HG03060 (cell line): ENCODE data around the gene PRR22.

ENCODE experiments used
- ATAC-seq: cut with Tn5 transposase; IDR thresholded peaks from one replicate; pipeline ENCODE4 v1.9.1; 2021; ENCODE audit warnings: low read depth, moderate number of reproducible peaks; ENCODE audit not compliant: unreplicated experiment

Gene PRR22

DNA sequence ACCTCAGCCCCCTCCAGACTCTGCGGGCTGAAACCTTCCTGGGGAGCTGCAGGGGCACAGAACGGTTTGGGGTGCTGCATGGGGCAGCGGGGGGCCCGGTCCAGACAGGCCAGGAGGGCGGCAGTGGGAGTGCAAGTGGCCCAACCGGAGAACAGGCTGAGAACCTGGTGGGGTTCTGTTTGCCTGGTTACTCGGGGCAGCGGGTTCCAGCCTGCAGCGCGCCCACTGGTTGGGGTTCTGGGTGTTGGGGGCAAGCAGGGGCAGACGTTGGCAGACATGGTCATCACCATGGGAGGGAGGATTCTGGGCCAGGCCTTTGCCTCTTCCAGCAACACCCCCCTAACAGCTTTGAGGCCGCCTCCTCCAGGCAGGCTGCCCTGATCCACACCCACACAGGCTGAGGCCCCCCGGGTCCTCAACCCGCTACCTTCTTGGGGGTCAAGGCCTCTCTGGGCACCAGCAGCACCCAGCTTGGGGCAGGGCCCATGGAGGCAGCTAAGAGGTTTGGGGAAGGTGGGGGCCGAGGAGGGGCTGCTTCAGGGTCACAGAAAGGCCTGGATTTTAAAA, at the start of gene PRR22:
TSS of gene PRR22 (minus strand) at position 166 of the 567 bp plus-strand sequence. CDS start at position 80, 86 bp downstream.
- ATAC-seq, result no peak

DNA sequence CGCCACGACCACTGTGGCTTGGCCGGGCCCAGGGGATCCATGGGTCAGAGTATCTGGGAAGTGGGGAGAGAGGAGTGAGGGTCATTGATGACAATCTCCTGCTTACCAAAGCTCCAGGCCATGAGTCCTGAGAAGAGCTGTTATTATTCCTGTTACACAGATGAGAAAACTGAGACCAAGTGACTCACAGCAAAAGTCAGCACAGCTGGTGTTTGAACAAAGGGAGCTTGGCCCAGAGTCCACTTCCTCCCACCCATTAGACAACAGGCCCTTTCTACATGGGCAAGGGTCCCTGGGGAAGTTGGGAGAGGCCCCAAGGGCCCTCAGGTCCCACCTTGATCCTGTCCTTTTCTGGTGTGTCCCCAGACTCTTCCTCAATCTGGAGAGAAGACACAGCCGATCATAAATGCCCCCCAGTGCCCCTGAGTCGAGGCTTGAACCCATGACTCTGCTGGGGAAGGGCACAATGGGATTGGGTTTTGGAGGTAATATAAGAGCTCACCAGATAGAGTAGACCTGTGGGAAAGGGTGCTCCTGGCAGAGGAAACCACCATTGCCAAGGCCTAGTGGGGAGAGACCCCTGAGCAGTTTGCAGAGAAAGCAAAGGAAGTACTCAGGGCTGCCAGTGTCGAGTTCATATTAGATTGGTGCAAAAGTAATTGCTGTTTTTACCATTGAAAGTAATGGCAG, 48.1 kb upstream of the PRR22 start:
- no peak for ATAC-seq

DNA sequence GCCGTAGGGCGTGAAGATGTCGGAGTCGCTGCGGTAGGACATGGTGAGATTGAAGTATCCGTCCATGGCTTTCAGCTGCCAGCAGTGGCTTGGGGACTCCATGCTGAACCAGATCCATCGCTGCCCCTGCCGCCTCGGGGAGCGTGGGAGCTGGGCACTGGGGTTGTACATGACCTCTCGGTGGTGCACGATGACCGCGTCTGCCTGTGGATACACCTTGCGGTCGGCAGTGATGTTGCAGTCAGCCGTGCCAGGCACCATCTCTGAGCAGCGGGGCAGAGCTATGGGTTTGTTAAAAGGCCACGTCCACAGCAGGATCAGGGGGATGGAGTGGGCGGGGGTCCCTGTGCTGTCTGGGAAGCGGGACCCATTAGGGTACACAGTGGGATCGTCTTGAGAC, 47.5 kb upstream of the PRR22 start:
- no peak for ATAC-seq

DNA sequence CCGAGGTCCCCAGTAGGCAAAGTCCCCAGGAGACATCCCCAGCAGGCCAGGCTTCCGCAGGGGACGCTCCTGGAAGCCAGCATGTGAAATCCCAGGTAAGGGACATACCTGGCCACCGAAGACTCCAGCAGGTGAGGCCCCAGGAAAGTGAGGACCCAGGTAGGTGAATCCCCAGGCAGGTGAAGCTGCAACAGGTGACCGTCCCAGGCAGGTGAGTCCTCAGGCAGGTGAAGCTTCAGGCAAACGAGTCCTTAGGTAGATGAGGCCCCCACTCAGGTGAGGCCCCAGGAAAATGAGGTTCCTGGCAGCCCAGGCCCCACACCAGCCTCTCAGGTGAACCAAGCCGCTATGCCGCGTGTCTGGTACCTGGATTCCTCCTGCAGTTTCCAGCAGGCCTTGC, 46.6 kb upstream of the PRR22 start:
- ATAC-seq, result no peak

DNA sequence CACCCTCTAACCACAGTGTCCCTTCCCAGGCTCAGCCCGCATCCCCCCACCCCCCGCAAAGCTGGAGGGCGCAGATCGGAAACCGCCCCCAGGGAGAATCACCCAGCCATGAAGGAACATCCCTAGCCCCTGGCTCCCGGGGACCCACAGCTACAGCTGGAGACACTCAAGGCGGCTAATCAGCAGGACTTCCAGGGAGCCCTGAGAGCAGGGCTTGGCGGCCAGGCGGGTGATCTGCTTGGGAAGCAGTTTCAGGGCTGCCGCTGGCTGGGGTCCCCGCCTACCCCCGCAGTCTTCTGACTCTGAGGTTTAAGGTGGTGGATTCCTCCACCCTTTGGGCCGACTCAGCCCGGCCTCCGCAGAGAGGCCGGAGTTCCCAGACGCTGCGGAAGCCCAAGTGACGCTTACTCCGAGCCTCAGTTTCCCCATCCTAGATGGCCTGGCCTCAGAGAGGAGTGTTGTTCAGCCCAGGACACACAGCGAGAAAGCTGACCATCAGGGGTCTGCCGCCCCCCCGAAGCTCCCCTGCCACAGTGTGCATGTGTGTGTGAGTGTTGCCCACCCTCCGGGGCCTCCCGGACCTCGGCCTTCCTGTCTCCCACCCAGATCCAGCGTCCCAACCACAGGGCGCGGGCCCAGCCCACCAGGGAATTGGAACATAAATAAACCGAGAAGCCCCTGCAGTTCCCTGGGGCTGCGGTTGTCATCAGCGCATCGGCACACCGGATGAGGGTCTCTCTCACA, 45.2 kb upstream of the PRR22 start:
- no peak for ATAC-seq

DNA sequence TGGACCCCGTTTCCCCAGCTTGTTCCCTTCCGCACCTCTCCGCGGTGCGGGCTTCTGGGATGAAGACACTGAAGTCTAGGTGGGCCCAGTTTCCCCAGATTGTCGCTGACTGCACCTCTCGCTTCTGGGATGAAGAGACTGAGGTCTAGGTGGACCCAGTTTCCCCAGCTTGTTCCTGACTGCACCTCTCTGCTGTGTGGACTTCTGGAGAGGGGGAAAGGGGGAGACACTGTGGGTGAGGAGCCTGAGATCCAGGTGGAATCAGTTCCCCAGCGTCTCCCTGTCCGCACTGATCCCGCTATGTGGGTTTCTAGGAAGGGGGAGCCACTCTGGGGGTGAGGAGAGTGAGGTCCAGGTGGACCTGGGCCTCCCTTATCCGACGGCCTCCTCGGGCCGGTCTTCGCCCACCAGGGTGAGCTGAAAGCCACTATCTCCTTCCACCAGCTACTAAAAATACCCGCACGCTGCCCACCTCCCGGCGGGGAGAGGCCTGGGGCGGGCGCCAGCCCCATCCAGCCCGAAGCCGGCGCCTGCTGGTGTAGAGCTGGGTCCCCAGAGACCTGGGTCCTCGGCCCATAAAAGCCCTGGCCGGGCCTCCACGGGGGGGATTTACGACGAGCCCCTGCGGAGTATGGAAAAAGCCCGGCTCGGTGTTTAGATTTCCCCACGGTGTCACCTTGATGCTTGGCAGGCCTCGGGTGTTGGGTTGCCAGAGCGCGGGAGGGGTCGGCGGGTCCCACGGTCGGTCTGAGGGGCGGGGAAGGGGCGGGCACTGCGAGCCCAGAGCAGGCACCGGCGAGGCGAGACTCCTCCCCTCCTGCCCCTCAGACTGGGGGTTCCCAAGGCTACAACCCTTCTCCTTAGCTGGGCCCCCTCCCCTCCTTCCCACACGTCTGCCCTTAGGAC, 44.4 kb upstream of the PRR22 start:
- no peak for ATAC-seq

DNA sequence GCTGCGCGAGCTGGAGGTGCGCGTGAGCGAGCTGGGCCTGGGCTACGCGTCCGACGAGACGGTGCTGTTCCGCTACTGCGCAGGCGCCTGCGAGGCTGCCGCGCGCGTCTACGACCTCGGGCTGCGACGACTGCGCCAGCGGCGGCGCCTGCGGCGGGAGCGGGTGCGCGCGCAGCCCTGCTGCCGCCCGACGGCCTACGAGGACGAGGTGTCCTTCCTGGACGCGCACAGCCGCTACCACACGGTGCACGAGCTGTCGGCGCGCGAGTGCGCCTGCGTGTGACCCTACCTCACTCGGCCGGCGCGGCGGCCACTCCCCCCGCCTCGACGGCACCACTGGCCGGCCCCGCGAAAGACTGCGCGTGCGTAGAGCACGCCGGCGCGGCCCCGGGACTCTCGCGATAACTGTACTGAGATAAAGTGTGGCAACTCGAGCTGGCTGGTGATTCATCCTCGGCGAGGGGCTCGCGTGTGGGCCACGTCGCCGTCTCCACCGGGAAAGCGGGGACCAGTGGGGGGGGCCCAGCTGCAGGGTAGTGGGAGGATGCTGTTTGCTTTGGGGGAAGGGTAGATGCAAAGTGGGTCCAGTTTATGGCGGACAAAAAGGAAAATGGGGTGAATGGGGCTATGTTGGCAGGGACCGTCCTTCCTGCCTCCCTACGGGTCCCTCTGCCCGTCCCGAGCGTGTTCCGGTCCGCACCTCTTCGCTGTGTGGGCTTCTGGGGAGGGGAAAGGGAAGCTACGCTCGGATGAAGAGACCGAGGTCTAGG, 43.5 kb upstream of the PRR22 start:
- ATAC-seq, result peak; percentile 58

DNA sequence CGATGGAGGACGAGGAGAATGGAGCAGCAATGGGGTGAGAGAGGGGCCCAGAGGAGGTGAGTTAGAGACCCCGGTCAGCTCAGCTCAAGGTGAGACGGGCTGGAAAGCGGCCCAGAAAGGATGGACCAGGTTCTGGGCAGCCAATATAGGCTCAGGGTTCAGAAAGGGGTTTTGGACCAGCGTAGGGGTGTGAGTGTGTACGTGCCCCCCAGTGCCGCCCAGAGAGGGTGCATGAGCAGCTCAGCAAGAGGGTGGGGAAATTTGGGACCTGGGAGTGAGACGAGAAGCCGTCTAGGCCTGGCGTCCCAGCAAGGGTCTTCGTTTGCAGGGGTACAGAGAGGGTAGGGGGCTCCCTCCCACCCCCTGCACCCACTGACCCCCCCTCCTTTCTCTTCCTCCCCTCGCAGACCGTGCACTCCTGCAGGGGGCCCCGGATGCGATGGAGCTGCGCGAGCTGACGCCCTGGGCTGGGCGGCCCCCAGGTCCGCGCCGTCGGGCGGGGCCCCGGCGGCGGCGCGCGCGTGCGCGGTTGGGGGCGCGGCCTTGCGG, 42.9 kb upstream of the PRR22 start:
- ATAC-seq, result no peak

DNA sequence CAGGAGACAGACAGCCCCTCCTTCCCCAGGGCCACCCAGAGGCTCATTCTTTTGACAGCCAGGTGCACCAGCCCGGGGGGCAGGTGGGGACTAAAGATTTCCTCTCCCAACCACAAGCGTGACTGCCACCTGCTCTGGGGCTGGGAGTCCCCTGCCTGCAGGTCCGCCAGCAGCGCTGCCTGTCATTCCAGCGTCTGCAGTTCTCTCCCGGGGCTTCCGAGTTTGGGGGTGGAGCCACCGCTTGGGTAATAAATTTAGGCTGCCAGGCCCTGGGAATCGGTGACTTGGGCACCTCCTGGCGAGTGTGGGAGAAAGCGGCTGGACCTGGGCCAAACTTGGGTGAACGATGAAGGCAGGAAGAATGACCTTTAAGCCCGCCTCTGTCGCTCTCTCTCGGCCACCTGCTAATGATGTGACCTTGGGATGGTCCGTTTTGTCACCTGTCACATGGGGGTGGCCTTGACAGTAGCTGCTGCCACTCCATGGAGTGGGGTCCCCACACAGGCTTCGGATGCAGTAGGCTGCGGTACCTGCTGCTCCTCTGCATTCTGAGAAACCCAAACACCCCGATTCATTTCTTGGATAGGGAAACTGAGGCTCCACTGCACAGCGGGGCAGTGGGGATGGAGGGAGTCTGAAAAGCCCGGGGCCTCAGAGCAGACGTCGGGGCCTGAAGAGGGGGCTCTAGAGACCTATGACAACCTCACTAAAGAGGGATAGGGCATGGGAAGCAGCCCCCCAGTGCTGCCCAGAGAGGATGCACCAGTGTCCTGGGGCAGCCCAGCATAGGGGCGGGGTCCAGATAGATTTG, 42.2 kb upstream of the PRR22 start:
- no peak for ATAC-seq

DNA sequence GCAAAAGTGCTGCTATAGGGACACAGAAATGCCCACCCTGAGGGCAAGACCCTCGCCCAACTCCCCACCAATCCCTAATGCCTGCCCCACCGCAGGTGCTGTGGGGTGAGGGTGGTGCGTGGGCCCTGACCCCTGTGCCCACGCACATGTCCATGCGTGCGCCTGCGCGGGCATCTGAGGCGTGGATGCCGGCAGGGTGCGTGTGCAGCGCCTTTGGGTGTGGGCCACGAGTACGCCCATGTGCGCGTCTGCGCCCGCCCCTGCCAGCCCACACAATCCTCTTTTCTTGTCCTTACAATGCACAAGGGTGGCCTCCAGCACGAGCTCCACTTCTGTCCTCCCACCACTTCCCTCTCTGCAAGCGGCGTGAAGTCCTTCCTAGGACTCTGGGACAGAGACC, 40.6 kb upstream of the PRR22 start:
- no peak for ATAC-seq

DNA sequence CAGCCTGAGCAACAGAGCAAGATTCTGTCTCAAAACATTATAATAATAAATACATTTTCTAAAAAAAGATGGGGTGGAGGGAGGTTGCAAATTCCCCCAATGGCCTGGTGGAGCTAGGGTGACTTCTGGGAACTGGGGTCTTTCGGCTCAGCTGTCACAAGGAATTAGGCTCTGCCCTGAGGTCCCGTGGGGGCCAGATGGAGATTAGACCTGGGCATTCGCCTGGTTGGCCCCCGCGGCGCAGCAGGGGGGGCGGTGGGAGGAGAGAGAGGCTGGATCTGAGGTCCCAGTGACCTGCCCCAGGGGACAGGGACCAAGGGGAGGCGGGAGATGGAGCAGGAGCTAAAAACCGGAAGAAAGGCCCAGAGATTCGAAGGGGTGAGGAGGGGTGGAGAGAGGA, 40.2 kb upstream of the PRR22 start:
- no peak for ATAC-seq

DNA sequence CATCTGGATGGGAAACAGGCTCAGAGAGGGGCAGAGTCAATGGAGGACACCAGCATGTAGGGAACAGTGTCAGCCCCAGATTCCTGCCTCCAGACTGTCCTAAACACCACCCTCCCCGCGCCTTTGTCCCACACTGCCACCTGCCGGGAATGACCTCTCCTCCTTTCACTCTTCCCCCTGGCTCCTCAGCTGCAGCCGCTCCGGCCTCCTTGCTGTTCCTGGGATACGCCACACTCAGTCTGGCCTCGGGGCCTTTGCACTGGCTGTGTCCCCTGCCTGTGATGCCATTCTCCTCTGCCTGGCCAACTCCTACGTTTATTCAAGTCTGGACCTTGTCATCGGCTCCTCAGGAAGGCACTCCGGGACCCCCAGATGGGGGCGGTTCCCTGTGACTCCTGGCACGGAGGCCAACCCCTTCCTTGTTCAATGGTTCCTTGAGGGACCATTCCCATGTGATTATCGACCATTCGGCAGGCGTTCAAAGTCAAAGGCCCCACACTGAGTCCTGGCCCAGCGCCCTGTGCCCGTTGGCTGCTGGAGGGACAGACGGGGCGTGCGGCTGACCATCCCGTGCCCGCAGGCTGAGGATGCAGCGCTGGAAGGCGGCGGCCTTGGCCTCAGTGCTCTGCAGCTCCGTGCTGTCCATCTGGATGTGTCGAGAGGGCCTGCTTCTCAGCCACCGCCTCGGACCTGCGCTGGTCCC, 39.2 kb upstream of the PRR22 start:
- ATAC-seq, result no peak

DNA sequence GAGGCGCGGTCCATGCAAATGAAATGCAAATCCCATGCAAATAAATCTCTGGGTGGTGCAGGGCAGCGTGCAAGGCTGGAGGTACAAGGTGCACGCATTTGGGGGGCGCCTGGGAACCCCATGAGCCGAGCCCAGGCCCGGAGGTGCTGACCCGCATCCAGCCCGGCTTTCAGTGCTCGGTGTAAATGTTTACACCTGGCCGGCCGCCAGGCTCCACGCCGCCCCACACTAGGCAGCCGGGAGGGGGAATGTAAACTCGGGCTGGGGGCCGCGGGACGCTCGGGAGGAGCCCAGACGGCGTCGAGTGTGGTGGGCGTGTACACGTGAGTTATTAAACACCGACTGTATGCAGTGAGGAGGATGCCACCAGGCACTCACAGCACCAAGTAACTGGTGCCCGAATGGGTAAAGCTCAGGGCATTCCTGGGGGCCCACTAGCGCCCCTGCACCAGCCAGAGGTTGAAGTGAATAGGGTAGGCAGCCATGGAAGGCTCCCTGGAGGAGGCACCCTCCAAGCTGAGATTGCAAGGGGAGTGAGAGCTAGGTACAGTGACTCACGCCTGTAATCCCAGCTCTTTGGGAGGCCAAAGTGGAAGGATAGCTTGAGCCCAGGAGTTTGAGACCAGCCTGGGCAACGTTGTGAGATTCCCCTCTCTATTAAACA, 37.8 kb upstream of the PRR22 start:
- no peak for ATAC-seq

DNA sequence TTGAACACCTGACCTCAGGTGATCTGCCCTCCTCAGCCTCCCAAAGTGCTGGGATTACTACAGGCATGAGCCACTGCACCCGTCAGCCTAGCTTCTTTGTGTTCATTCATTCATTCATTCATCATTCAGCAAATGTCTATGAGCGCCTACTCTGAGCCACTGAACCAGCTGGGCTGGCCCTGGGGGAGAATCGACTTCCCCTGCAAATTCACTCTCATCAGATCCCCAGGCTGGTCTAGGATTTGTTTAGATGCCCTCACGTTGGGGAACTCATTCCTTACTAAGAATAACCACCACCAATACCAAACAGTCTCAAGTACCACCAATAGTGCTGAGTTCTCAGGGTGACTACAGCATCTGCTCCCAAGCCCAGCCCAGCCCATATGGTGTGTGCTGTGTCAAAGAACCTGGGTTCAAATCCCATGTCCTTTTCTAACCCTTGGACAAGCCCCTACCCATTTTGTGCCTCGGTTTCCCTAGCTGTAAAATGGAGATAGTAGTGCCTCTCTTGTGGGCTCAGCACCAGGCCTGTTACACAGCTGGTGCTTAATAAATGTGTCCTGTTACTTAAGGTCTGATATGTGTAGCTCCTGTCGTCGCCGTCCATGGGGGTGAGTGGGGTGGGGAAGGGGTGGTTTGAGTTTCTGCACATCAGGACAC, 37.1 kb upstream of the PRR22 start:
- no peak for ATAC-seq

DNA sequence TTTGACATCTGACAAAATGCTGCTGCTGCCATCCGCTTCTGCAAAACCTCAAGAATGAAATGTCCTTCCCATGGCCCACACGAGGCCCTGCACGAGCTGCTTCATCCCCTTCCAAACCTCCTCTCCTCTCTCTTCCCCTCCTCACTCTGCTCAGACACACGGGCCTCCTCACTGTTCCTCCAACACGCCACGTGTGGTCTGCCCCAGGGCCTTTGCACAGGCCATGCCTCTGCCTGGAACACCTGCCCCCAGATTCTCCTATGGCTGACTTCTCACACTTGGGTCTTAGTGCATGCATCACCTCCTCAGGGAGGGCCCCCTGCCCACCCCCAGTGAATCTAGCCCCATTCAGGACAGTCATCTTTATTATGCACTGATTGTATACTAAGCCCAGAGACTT, 36.2 kb upstream of the PRR22 start:
- no peak for ATAC-seq

DNA sequence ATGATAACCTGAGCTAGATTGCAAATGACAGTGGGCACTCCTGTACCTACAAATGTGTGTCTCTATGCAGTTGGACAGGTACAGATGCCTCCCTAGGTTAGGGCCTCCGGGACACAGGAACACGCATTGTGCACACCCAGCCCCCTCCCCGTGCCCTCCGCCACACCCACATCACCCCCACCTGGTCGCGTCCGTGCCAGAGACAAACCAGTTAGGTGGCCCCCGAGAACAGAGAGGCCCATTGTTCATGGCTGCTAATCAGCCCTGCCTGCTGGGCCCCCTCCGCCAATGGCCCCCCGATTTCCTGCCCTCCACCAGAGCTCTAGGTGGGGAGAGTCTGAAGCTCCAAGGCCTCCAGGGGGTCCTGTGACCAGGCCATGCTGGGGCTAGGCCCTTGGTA, 34.0 kb upstream of the PRR22 start:
- ATAC-seq, result no peak

DNA sequence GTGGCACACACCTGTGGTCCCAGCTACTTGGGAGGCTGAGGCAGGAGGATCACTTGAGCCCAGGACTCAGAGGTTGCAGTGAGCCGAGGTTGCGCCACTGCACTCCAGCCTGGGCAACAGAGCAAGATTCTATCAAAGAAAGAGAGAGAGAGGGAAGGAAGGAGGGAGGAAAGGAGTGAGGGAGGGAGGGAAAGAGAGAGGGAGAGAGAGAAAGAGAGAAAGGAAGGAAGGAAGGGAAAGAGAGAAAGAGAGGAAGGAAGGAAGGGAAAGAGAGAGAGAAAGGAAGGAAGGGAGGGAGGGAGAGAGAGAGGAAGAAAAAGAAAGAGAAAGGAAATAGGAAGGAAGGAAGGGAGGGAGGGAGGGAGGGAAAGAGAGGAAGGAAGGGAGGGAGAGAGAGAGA, 32.7 kb upstream of the PRR22 start:
- ATAC-seq, result no peak
